Liver (tissue), 9 donors: Measurements from ENCODE around the gene DPAGT1. TPM values are rescaled to one million over a fixed set of nuclear protein-coding genes. Genes with fewer than 3 reads are reported as not detected.
A peak's percentile ranks its signal among the peaks of the same experiment; 100 is the strongest.

Experiments
- DNase-seq: peaks from one replicate; pipeline ENCODE4 v3.0.0-alpha.2; 2017; ENCODE audit warnings: low spot score
- H3K27ac ChIP-seq, 2 donors: one replicate each; pipeline ENCODE4 v1.7.0; 2013; ENCODE audit warnings: inconsistent platforms in 2 of 2, low read length in 2 of 2, control low read depth in 1 of 2, low read depth in 1 of 2, mild to moderate bottlenecking in 1 of 2
- H3K27me3 ChIP-seq, 4 donors: one replicate each; pipeline versions ENCODE4 v1.6.1 to v1.7.0; 2013; ENCODE audit warnings: low read length in 3 of 4, inconsistent platforms in 1 of 4, mild to moderate bottlenecking in 1 of 4, moderate library complexity in 1 of 4; ENCODE audit not compliant: control insufficient read depth in 4 of 4, insufficient read depth in 4 of 4
- H3K36me3 ChIP-seq, 4 donors: one replicate each; pipeline versions ENCODE4 v1.6.1 to v1.7.0; 2013; ENCODE audit warnings: low read length in 3 of 4, mild to moderate bottlenecking in 3 of 4, low read depth in 1 of 4, moderate library complexity in 1 of 4; ENCODE audit not compliant: control insufficient read depth in 4 of 4, insufficient read depth in 3 of 4
- H3K4me1 ChIP-seq, 4 donors: one replicate each; pipeline versions ENCODE4 v1.6.1 to v1.7.0; 2013; ENCODE audit warnings: low read length in 3 of 4, mild to moderate bottlenecking in 3 of 4, moderate library complexity in 1 of 4; ENCODE audit not compliant: control insufficient read depth in 4 of 4, insufficient read depth in 4 of 4
- H3K4me3 ChIP-seq, 3 donors: one replicate each; pipeline versions ENCODE4 v1.6.1 to v1.7.0; 2013; ENCODE audit warnings: low read length in 3 of 3, control low read depth in 1 of 3, low read depth in 1 of 3, mild to moderate bottlenecking in 1 of 3
- H3K9ac ChIP-seq, 2 donors: one replicate each; pipeline ENCODE4 v1.7.0; 2013; ENCODE audit warnings: low read length in 2 of 2, mild to moderate bottlenecking in 2 of 2, moderate library complexity in 2 of 2, control low read depth in 1 of 2, low read depth in 1 of 2
- H3K9me3 ChIP-seq, 4 donors: one replicate each; pipeline versions ENCODE4 v1.6.1 to v1.7.0; 2013; ENCODE audit warnings: low read length in 3 of 4; ENCODE audit not compliant: control insufficient read depth in 4 of 4
- EGR1 ChIP-seq, 2 donors: IDR thresholded peaks; 2 replicates each; pipeline ENCODE4 v1.6.1; 2016 to 2018; ENCODE audit warnings: antibody characterized with exemption in 2 of 2, low read depth in 2 of 2
- FOXA1 ChIP-seq: IDR thresholded peaks from 2 replicates; pipeline ENCODE4 v1.6.1; 2016; ENCODE audit warnings: antibody characterized with exemption
- FOXA2 ChIP-seq: IDR thresholded peaks from 2 replicates; pipeline ENCODE4 v1.6.1; 2016; ENCODE audit warnings: antibody characterized with exemption
- GABPA ChIP-seq, 2 donors: IDR thresholded peaks in 1 of 2; conservative IDR thresholded peaks in 1 of 2; 2 replicates each; pipeline ENCODE4 v1.6.1; 2016; ENCODE audit warnings: antibody characterized with exemption in 2 of 2, mild to moderate bottlenecking in 1 of 2, moderate library complexity in 1 of 2
- HNF4A ChIP-seq, 2 donors: conservative IDR thresholded peaks; 2 replicates each; pipeline ENCODE4 v1.6.1; 2016; ENCODE audit warnings: antibody characterized with exemption in 2 of 2, mild to moderate bottlenecking in 2 of 2
- JUND ChIP-seq, 2 donors: IDR thresholded peaks; 2 replicates each; pipeline ENCODE4 v1.6.1; 2016; ENCODE audit warnings: antibody characterized with exemption in 2 of 2
- NR2F2 ChIP-seq: IDR thresholded peaks from 2 replicates; pipeline ENCODE4 v1.6.1; 2016; ENCODE audit warnings: antibody characterized with exemption
- RXRA ChIP-seq, 2 donors: IDR thresholded peaks; 2 replicates each; pipeline ENCODE4 v1.6.1; 2017 to 2018; ENCODE audit warnings: antibody characterized with exemption in 2 of 2, mild to moderate bottlenecking in 1 of 2
- TAF1 ChIP-seq: conservative IDR thresholded peaks from 2 replicates; pipeline ENCODE4 v1.6.1; 2016; ENCODE audit warnings: antibody characterized with exemption, mild to moderate bottlenecking
- YY1 ChIP-seq: IDR thresholded peaks from 2 replicates; pipeline ENCODE4 v1.6.1; 2016; ENCODE audit warnings: antibody characterized with exemption, mild to moderate bottlenecking
- WGBS: extraction: QIAGEN DNeasy Blood & Tissue Kit; methylation state at CpG from one replicate; pipeline ENCODE4 v1.1.7; 2013; 5-methylcytosine and 5-hydroxymethylcytosine counted together
- polyA plus RNA-seq, 2 donors: library from polyadenylated mRNA; stranded (reverse) in 1 of 2; unstranded in 1 of 2; fragments of 200-250 nt in 1 of 2; fragments of >200 nt in 1 of 2; fragmentation: Nextera tagmentation in 1 of 2; extraction: Ambion mirVana in 1 of 2; gene quantifications; one replicate each; pipeline versions ENCODE4 v1.2.1 to v1.2.3, GENCODE V29; 2013 to 2015
- total RNA-seq, 2 donors: library from RNA; depleted of rRNA; stranded (reverse); fragments of >200 nt; gene quantifications; one replicate each; pipeline ENCODE4 v1.2.3, GENCODE V29; 2014
- TF ChIP-seq, protein P1 (sequence below): IDR thresholded peaks from 2 replicates; pipeline ENCODE4 v1.6.1; 2016; ENCODE audit warnings: antibody characterized with exemption
- TF ChIP-seq, protein P2 (sequence below): fragments of 150-350 bp; IDR thresholded peaks from 2 replicates; pipeline ENCODE4 v1.5.1; 2017; ENCODE audit warnings: improper control_type of control experiment, low read depth, low read length; ENCODE audit not compliant: missing input control
- TF ChIP-seq, protein P3 (sequence below): IDR thresholded peaks from 2 replicates; pipeline ENCODE4 v1.6.1; 2016; ENCODE audit warnings: antibody characterized with exemption
- TF ChIP-seq, protein P4 (sequence below): IDR thresholded peaks from 2 replicates; pipeline ENCODE4 v1.6.1; 2016; ENCODE audit warnings: antibody characterized with exemption
- TF ChIP-seq, protein P5 (sequence below): IDR thresholded peaks from 2 replicates; pipeline ENCODE4 v1.6.1; 2016; ENCODE audit warnings: antibody characterized with exemption, mild to moderate bottlenecking
- donor health status: healthy.
- donor health status: healthy.
- donor health status: healthy.
- donor health status: healthy.
- donor health status: healthy.

The DPAGT1 gene
- total and polyA plus RNA-seq, 4 donors: 12.8 to 48.0 (median 37.4) TPM

DNA sequence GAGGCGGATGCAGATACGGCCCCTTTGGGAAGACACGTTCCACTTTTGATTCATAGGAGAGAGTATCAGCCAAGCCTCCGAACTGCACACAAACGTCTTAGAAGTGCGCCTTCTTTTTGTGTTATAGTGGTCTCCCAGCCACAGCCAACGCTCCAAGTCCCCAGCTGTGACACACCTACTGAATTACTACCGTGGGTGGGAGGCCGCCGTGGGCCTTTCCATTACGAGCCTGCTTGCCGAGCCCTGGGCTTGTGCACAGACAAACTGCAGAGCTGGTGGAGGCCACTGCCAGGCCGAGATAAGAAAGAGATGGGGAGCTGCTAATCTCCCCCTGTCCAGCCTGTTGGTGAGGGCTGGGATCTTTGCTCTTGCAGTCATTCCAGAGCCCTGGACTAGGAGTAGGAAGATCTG is 16.2 kb downstream of the DPAGT1 start:
- 2% methylated on average over 13 of the region's 13 CpGs for WGBS
- TF ChIP-seq NR2F2: no peak
- no peak for TF ChIP-seq HNF4A (conservative IDR thresholded peaks at IDR 0.05)
- TF ChIP-seq, protein P1, sequence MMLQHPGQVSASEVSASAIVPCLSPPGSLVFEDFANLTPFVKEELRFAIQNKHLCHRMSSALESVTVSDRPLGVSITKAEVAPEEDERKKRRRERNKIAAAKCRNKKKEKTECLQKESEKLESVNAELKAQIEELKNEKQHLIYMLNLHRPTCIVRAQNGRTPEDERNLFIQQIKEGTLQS: no peak
- TF ChIP-seq, protein P2, sequence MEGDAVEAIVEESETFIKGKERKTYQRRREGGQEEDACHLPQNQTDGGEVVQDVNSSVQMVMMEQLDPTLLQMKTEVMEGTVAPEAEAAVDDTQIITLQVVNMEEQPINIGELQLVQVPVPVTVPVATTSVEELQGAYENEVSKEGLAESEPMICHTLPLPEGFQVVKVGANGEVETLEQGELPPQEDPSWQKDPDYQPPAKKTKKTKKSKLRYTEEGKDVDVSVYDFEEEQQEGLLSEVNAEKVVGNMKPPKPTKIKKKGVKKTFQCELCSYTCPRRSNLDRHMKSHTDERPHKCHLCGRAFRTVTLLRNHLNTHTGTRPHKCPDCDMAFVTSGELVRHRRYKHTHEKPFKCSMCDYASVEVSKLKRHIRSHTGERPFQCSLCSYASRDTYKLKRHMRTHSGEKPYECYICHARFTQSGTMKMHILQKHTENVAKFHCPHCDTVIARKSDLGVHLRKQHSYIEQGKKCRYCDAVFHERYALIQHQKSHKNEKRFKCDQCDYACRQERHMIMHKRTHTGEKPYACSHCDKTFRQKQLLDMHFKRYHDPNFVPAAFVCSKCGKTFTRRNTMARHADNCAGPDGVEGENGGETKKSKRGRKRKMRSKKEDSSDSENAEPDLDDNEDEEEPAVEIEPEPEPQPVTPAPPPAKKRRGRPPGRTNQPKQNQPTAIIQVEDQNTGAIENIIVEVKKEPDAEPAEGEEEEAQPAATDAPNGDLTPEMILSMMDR: no peak
- TF ChIP-seq GABPA (IDR thresholded peaks at IDR 0.05 in 1 of 2, conservative IDR thresholded peaks at IDR 0.05 in 1 of 2): no peak
- TF ChIP-seq EGR1 (IDR thresholded peaks at IDR 0.05; ENCODE audit: low read depth in 2 of 2): no peak
- TF ChIP-seq, protein P3, sequence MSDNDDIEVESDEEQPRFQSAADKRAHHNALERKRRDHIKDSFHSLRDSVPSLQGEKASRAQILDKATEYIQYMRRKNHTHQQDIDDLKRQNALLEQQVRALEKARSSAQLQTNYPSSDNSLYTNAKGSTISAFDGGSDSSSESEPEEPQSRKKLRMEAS: no peak
- TF ChIP-seq TAF1: no peak
- TF ChIP-seq, protein P4, sequence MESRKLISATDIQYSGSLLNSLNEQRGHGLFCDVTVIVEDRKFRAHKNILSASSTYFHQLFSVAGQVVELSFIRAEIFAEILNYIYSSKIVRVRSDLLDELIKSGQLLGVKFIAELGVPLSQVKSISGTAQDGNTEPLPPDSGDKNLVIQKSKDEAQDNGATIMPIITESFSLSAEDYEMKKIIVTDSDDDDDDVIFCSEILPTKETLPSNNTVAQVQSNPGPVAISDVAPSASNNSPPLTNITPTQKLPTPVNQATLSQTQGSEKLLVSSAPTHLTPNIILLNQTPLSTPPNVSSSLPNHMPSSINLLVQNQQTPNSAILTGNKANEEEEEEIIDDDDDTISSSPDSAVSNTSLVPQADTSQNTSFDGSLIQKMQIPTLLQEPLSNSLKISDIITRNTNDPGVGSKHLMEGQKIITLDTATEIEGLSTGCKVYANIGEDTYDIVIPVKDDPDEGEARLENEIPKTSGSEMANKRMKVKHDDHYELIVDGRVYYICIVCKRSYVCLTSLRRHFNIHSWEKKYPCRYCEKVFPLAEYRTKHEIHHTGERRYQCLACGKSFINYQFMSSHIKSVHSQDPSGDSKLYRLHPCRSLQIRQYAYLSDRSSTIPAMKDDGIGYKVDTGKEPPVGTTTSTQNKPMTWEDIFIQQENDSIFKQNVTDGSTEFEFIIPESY: no peak
- TF ChIP-seq YY1: no peak
- TF ChIP-seq, protein P5, sequence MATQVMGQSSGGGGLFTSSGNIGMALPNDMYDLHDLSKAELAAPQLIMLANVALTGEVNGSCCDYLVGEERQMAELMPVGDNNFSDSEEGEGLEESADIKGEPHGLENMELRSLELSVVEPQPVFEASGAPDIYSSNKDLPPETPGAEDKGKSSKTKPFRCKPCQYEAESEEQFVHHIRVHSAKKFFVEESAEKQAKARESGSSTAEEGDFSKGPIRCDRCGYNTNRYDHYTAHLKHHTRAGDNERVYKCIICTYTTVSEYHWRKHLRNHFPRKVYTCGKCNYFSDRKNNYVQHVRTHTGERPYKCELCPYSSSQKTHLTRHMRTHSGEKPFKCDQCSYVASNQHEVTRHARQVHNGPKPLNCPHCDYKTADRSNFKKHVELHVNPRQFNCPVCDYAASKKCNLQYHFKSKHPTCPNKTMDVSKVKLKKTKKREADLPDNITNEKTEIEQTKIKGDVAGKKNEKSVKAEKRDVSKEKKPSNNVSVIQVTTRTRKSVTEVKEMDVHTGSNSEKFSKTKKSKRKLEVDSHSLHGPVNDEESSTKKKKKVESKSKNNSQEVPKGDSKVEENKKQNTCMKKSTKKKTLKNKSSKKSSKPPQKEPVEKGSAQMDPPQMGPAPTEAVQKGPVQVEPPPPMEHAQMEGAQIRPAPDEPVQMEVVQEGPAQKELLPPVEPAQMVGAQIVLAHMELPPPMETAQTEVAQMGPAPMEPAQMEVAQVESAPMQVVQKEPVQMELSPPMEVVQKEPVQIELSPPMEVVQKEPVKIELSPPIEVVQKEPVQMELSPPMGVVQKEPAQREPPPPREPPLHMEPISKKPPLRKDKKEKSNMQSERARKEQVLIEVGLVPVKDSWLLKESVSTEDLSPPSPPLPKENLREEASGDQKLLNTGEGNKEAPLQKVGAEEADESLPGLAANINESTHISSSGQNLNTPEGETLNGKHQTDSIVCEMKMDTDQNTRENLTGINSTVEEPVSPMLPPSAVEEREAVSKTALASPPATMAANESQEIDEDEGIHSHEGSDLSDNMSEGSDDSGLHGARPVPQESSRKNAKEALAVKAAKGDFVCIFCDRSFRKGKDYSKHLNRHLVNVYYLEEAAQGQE: no peak
- peak overlapping the region; percentile 69 to 92 (median 83) for H3K4me3 ChIP-seq
- H3K27me3 ChIP-seq: no peaks in the 10 kb centered on the region
- H3K27ac ChIP-seq: peak overlapping the region; percentile 59 to 95
- H3K9me3 ChIP-seq: no peaks in the 10 kb centered on the region
- DNase-seq: peak; percentile 79
- H3K36me3 ChIP-seq: peaks cover 6 to 21% (median 17%) of the 10 kb centered on the region in 4 donors
- H3K9ac ChIP-seq: peak overlapping the region; percentile 31 to 85
- peaks cover 5 to 17% (median 10%) of the 10 kb centered on the region in 4 donors for H3K4me1 ChIP-seq

DNA sequence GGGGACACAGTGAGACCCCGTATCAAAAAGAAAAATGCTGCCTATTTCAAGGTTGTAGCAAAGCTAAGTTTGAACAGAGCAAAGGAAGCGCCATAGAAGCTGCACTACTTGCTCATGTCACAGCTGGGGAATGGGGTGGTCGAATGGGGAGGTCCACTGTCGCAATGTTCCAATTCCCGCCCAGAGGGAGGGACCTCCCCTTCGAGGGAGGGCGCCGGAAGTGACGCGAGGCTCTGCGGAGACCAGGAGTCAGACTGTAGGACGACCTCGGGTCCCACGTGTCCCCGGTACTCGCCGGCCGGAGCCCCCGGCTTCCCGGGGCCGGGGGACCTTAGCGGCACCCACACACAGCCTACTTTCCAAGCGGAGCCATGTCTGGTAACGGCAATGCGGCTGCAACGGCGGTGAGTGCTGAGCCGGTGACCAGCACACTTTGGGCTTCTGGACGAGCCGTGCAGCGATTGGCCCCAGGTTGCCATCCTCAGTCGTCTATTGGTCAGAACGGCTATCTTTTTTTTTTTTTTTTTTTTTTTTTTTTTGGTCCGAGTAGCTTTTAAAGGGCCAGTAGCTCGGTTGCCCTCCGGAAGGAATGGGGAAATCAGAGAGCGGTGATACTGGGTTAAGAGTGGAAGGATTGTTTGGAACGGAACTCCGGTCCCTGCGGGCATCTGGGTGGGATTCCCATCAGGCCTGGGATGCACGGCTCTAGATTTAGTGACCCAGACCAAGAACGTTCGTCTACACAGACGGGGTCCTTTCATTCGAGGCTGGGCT is 16.8 kb downstream of the DPAGT1 start, which contains the start of gene HMBS:
Gene HMBS (plus strand): TSS at position 219 of the 774 bp plus-strand sequence. CDS start 153 bp downstream, at position 372.
- Histone ChIP-seq H3K4me1 (peaks cover 5 to 17% (median 10%) of the 10 kb centered on the region in 4 donors), H3K27me3 (no peaks in the 10 kb centered on the region), H3K36me3 (peaks cover 5 to 24% (median 18%) of the 10 kb centered on the region in 4 donors), H3K9me3 (no peaks in the 10 kb centered on the region), H3K9ac (peak within 1 kb of the TSS; percentile 31 to 85), H3K4me3 (peak within 1 kb of the TSS; percentile 69 to 94 (median 84)), H3K27ac (peak within 1 kb of the TSS; percentile 94 to 95)
- WGBS: under 1% methylated on average over 45 of the region's 45 CpGs
- peak; percentile 95 for DNase-seq
- TF ChIP-seq JUND (IDR thresholded peaks at IDR 0.05) (no peak), TAF1 (peak; percentile 57), FOXA2 (no peak), EGR1 (IDR thresholded peaks at IDR 0.05; ENCODE audit: low read depth in 2 of 2) (no peak), YY1 (peak; percentile 69), FOXA1 (no peak), RXRA (IDR thresholded peaks at IDR 0.05) (peak in 1 of 2 donors; percentile 41)
- TF ChIP-seq, protein P3: peak; percentile 81
- TF ChIP-seq, protein P2: no peak
- TF ChIP-seq, protein P1: no peak
- TF ChIP-seq, protein P4: no peak
